NCI-H446 (cell line): Measurements from ENCODE around the gene BID.
A peak's percentile ranks its signal among the peaks of the same experiment; 100 is the strongest.

ENCODE experiments used
- DNase-seq, 2 experiments: peaks; one replicate each; lab custom pipeline; 2025; lab: John Stamatoyannopoulos, UW

The BID gene

DNA sequence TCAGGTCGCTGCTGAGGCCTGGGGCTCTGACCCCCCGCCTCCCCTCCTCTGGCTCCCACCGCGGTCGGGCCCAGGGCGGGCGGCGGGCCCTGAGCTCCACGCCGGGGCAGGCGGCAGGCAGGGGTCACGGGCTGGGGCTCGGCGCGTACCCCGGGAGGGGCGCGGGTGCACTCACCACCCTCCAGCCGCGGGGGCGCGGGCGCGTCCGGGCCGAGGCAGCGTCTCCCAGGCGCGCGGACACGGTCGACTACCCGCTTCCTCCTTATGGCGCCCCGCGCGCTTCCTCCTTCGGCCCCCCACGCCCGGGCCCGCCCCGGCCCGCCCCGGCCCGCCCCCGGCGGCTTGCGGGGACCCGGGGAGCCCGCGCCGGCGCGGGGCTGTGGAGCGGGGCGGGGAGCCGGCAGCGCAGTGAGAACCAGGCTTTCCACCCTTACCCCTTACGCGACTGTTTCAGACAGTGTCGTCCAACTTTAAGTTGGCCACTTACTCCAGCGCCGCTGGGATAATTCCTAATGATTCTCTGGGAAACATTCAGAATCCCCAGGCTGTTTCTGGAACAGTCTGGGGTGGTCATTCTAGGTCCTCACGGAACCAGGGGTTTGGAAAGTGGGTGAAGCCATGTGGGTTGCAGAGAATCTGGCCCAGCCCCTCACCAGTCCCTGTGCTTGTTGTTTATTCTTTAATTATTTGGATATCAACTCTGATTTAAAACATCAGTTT is at the start of gene BID:
TSS of gene BID (minus strand) at position 264 of the 720 bp plus-strand sequence. CDS start 24,353 bp downstream, outside the sequence.
- DNase-seq, result peak in 1 of 2 experiments; percentile 38

DNA sequence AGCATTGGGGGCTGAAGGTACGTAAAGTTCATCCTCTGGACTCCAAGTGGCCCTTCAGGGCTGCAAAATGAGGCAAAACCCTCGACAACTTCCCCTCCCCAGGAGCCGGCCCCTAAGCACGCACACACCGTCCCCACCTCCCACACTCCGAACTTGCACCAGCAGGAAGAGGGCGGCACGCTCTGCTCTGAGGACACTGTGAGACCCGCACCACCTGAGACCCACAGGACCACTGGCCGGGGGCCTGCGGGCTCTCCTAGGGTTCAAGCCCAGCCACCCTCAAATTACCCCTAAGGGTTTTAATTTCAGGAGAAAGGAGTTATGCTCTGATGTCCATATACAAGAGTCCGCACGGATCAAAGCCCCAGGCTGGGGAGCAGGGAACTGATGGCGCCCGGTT is 49.7 kb upstream of the BID start:
- DNase-seq, result no peak

DNA sequence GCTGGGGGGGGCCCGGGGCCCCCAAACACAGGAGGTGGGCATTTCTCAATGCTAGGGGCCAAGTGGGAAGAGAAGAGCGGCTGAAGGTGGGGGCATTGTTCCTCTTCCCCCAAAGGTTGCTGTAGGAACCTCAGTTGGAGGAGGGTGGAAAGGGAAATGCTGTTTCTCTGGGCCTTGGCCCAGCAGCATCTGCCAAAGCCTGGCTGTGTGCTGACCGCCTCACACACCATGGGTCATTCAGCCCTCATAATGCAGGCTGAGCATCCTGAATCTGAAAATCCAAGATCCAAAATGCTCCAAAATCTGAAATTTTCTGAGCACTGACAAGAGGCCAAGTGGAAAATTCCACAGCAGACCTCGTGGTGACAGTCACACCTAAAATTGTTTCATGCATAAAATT is 49.0 kb upstream of the BID start:
- DNase-seq, result no peak

DNA sequence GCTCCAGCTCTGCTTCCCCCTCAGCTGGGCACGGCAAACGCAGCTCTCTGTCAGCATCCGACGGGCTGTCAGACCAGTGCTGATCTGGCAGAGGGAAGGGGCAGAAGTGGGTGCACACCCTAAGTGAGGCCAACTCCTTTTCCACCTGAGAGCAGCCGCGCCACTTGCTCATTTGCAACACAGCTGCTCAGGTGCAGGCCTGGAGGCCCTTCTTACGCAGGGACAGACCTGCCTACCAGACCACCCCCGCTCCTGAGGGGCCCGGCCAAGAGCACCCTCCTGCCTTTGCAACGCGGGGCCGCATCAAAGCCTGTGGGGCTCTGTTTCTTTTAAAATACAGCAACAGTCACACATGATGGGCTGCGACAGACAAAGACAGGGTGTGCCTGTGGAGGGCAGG is 47.8 kb upstream of the BID start:
- DNase-seq, result no peak

DNA sequence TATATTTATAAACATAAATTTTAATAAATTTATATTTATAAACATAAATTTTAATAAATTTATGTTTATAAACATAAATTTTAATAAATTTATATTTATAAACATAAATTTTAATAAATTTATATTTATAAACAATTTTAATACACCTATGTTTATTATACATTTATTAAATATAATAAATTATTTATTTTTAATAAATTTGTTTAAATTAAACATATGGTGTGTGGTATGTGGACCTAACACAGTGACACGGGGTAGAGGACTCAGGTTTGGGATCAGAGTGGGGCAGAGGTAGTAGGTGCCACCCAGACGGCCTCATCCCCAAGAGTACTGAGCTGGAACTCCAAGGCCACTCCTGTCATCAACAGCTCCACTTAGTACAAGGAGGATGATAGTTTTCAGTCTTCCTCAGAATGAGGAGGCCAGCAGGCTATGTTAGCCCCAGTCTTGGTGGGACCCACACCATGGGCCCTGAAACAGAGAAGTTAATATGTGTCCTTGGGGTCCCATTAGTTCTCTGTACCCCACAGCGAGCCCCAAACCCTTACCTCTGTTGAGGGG is 46.7 kb upstream of the BID start:
- no peak for DNase-seq

DNA sequence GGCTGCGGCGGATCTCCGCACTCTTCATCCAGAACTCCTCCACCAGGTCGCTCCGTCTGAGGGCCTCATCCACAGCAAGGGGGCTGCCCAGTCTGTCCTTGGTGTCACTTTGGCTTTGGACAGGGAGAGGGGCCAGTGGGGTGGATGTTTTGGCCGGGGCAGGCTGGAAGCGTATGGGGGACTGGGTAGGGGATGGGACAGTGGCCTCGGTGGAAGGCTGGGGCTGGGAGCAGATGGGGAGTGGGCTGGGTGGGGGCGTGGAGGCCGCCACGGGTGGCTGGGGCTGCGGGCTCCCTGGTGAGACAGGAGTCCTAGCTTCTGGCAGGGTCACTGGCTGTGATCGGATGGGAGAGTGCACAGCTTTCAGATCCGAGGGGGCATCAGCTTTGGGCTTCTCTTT is 44.4 kb upstream of the BID start:
- DNase-seq, result no peak

DNA sequence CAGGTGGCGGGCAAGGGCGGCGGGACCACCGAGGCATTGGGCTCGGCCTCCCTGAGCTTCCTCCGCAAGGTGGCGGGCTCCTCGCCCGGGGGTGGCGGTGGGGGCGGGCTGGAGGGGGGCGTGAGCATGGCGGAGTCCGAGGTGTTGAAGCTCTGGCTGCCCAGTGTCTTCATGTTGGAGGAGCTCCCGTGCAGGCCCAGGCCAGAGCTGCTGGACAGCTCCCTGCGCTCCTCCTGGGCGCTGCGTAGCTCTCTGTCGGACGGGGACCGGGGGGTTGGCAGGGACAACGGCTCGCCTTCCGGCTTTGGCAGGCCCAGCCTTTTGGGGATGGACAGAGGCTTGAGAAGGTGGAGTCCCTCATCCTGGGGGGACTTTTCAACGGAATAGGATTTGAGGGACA is 43.9 kb upstream of the BID start:
- DNase-seq, result no peak

DNA sequence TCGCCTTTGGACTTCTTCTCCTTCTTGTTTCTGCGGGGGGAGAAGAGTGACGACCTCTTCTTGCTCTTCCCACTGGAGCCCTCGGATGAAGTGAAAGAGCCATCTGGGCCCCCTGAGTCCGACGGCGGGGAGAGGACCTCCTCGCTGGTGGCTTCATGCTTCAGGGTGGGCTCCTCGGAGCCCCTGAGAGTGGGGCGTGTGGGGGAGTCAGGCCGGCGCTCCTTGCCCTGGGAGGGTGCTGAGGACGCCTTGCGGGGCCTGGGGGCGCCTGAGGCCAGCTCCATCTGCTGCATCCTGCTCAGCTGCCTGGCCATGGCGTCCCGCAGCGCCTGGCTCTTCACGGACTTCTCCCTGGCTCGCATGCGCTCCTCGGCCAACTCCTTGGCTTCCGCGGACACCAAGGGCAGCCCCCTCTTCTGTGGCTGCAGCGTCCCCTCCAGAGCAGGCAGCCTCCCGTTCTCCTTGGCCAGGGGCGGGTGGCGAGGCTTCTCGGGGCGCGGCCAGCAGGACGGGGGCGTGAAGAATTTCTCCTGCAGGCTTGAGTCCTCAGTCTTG is 43.3 kb upstream of the BID start:
- no peak for DNase-seq

DNA sequence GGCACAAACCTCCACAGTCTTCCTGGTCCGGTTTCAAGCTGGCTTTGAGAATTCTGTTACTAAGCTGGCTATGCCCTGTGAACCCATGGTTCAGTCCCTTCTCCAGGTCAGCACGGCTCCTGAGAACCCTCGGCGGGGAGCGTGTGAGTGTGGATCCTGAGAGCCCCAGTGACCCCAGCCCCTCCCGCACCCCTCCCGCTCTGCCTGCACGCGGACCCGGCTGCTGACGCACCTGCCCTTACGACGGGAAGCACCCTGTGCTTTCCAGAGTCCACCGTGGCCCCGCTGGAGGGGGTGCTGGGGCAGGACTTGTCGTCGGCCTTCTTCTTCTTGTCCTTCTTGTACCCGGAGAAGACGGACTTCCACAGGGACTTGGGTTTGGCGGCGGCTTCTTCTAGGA is 42.8 kb upstream of the BID start:
- no peak for DNase-seq

DNA sequence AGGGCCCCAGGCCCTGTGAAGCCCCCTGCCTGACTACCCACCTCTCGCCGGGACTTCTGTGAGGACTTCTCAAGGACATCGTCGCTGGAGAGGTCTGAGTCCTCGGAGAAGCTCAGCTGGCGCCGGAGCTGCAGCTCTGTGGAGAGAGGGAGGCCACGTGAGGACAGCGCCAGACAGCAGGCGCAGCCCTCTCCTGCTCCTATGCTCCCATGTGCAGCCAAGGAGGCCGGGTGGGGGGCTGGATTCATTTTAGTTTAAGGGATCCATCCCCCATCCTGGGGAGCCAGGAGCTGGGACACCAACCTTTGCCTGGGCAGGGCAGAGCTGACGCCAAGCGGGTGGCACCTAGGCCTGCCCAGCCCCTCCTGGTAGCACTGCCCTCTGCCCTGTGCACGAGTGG is 42.4 kb upstream of the BID start:
- no peak for DNase-seq

DNA sequence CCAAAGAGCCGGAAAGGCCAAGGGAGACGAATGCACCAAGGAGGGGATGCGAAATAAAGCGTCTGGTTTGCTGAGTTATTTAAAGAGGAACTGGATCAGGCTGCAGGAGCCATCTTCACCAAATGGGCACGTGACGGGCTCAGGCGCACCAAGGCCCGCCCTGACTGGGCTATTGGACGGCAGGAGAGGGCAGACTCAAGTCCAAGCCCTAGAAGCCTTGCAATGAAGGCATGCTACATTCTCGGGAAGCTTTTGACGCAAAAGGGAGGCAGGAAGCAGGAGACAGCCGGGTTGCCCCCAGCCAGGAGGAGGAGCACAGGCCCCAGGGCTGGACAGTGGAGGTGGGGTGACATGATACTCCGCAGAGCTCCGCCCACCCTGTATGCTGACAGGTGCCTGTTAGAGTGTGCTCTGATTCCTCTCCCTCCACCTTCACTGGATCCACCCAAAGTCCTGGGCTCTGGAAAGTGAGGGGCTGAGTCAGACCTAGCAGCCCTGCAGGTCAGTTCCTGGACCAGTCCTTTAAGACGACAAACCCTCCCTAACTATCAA is 41.5 kb upstream of the BID start:
- DNase-seq, result no peak

DNA sequence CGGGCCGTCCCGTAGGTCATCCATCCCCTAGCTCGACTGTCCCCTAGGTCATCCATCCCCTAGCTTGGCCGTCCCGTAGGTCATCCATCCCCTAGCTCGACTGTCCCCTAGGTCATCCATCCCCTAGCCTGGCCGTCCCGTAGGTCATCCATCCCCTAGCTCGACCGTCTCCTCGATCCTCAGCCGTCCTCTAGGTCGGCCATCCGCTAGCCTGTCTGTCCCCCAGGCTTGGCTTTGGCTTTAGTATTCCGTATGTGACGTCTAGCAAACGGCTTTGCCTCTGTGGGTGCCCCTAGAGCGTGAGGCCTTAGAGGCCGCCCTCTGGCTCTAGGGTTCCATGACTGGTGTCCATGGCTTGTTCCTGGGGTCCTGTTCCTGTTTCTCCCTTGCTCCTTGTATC is 40.6 kb upstream of the BID start:
- no peak for DNase-seq

DNA sequence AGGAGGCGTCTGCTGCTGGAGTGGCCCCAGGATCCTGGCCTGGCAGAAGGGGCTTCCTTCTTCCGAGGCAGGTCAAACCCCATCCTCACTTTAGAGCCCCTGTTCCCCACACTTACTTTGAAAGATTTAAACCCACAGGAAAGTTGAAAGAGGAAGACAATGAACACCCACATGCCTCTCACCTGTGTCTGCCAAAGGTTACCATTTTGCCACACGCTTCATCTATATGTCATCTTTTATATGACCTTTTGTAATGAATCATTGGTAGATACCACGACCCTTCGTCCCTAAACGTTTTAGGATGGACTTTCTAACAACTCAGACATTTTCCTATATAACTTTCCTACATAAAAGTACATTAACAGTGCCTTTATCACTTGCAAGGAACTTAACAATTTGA is 39.8 kb upstream of the BID start:
- no peak for DNase-seq

DNA sequence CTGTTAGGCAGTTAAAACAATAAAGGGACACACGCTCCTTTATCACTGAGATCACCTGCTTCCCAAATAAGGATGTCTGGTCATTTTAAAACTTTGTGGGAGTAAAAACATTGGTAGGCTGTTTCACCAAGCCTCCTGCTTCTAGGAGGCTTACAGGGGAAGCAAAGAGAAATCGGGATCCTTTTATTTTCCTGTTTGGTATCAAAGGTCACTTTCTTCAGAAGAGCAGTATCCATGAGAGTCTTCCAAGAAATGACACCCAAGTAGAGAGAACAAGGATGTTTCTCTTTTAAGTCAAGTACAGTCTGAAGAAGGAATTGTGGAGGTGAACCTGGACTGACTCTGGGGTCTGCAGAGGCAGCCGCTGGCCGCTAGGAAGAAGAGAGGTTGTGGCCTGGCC is 36.9 kb upstream of the BID start:
- no peak for DNase-seq

DNA sequence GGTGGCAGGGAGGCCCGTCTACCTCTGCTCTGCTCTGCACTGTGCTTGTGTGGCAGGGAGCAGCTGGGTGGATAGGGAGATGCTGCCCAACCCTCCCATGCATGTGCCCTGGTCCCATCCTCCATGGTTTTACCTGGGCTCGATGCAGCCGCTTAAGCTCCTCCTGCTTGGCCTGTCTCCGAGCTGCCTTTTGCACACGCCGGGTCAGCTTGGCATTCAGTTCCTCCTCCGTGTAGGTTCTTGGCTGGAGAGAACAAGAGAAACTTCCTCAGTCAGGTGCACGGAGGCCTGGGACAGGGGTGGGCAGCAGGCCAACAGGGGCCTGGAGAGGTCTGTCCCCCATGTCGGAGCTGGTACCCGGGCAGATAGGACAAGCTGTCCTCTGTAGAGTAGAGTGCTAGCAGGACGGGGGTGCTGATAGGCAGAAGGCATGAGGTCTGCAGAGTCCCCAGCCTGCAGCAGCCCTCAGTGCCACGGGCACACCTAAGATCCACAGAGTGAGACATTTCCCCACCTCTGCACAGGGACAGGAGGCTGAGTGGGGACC is 36.4 kb upstream of the BID start:
- no peak for DNase-seq

DNA sequence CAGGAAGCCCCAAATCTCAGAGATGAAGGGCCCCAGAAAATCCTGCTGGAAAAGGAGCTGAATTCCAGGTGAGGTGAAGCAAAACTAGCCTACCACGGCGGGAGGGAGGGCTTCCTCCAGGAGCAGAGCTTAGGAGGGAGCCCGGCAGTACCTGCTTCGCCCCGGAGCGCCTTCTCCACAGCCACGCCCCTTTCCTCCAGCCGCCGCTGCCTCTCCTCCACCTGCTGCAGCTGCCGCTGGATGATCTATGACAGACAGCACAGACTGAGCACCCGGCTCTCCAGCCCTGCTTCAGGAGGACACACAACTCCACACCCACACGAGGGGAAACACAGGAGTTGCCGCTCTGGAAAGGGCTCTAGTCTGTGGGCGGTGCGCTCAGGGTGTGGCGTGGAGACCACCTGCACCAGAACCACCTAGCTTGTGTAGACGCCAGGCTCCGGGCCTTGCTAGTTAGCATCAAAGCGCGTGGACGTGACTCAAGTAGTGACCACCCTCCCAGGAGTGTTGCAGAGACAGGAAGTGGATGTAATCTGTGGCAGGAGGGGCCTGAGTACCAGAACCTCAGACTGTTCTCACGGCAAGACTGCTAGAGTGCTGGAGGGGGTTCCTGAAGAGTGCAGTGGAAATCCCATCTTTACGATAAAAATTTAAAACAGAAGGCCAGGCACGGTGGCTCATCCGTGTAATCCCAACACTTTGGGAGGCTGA is 34.6 kb upstream of the BID start:
- DNase-seq, result no peak

DNA sequence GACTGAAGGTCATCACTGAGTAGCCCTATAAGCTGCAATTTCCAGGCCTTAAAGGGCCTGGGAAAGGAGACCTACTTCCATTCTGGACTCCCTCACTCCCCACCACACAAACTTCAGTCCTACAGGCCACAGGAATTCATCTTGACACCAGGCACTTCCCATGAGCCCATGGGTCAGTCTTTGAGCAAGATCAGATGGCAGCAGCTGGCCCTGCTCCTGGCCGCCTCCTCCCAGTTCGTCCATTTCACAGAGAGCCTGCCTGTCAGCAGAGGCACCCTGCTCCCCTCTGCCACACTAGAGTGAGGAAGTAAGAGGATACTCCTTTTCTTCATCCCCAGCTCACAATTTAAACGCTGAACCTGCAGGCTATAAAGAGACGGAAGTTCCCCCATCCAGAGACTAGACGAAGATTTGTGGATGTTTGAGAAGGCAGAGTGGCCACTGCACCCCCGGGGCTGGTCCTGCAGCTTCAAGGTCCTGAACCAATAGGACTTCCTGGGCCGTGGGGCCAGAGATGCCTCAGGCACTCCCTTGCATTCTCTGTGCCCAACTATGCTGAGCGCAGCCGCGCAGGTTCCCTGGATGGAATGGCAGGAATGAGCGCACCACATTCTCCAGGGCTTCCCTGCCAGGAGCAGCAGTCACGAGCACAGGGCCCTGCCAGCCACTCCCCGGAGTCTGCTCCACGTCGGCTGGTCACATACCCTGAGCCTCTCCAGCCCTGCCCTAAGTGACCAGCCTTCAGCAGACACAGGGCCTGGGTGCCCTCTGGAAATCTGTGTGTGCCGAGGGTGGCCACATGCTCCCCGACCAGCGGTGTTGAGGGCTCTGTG is 33.5 kb upstream of the BID start:
- no peak for DNase-seq

DNA sequence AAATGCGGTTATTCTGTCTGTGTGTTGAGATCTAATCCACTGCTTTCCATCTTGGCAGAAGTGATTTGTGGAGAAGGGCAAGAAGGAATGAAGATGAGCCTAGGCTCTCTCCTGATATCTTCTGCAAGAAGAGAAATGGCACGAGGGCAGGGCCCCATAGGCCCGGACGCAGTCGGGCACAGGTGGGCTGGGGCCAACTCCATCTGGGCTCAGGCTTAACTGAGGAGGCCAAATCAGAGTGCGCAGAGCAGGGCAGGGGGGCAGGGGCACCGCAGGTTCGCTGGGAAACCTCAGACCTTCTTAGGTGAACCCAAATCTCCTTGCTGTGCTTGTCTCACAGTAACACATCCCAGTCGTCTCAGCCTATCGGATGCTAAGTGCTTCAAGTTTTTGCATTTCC is 32.8 kb upstream of the BID start:
- no peak for DNase-seq

DNA sequence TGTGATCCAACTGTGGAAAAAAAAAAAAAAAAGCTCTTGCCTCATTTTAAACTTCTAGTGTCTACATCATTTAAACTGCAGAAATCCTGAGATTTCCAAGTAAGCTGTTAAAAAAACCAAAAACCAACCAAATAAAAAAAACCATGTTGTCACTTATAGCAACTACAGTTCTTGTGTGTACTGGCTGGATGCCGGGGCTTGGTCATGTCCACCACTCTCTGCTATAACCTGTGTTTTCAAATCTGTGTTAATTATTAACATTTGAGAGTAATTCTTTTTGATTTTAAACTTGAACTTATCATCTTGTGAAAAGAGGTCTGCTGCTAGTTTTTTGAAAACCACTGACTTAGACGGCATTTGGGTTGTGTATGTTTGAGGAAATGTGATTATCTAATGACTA is 32.2 kb upstream of the BID start:
- DNase-seq, result no peak

DNA sequence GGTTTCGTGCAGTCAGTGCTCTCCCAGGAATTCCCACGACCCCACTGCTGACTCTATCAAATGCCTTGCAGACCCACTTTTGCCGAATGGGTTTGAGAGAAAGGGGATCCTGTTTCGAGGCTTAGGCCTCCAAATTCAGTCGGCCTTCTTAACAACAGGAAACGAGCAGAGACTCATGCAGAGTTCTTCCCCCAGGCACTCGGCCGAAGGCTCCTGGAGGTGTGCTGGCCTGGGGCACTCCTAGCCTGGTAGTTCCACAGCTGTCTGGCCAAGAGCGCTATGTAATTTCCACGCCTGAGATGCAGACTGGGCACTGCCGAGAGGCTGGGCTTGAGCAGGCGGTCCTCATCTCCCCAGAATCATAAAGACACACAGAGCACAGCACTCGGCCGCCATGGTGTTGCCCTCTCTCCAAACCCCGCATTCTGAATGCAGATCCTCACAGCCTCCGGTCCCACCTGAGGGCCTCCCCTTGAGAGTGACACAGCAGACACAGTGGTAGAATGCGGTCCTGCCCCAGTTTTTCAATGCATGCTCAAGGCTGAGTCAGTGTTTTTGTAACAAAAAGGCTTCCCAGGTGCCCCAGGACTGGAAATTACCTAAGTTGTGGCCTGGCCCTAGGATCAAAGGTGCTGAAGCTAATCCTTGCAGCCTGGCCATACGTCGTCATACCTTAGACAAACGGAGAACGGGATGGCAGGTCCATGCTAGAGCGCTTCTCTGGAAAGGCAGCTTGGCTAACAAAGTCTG is 30.2 kb upstream of the BID start:
- no peak for DNase-seq
